Stomach (tissue), 9 donors: ENCODE results near the gene PEAK3. TPM values are rescaled to one million over a fixed set of nuclear protein-coding genes. Genes with fewer than 3 reads are reported as not detected.
A peak's percentile ranks its signal among the peaks of the same experiment; 100 is the strongest.

ENCODE experiments used
- DNase-seq, 2 donors: peaks; one replicate each; pipeline versions ENCODE4 v3.0.0 to v3.0.0-alpha.2; 2013 to 2019
- H3K27ac ChIP-seq, 5 donors: fragments of 200-600 bp in 4 of 5; sonication (generic) in 4 of 5; one replicate each; pipeline ENCODE4 v1.5.1; 2013 to 2019; ENCODE audit warnings: mild to moderate bottlenecking in 1 of 5, moderate library complexity in 1 of 5
- H3K27me3 ChIP-seq, 3 donors: fragments of 200-600 bp; sonication (generic); one replicate each; pipeline ENCODE4 v1.5.1; 2017 to 2019; ENCODE audit warnings: mixed run types in 1 of 3
- H3K36me3 ChIP-seq, 4 donors: fragments of 200-600 bp; sonication (generic); 1 replicate in 3 of 4; 2 replicates in 1 of 4; pipeline ENCODE4 v1.5.1; 2016 to 2019
- H3K4me1 ChIP-seq, 4 donors: fragments of 200-600 bp; sonication (generic); one replicate each; pipeline ENCODE4 v1.5.1; 2016 to 2019
- H3K4me3 ChIP-seq, 4 donors: fragments of 200-600 bp; sonication (generic) in 3 of 4; one replicate each; pipeline ENCODE4 v1.5.1; 2016 to 2019; ENCODE audit warnings: mild to moderate bottlenecking in 1 of 4
- H3K9me3 ChIP-seq, 4 donors: fragments of 200-600 bp; sonication (generic); one replicate each; pipeline ENCODE4 v1.5.1; 2016 to 2019
- CTCF ChIP-seq, 7 experiments: fragments of 450-650 bp in 4 of 7; fragments of 200-600 bp in 3 of 7; sonication (generic) in 3 of 7; IDR thresholded peaks; one replicate each; pipeline ENCODE4 v1.5.1; 2016 to 2019; ENCODE audit warnings: antibody characterized with exemption in 7 of 7, control low read depth in 2 of 7, mild to moderate bottlenecking in 1 of 7
- EP300 ChIP-seq: sonication (generic); formaldehyde crosslinking; IDR thresholded peaks from one replicate; pipeline ENCODE4 v1.6.1; 2017; ENCODE audit warnings: antibody characterized with exemption
- POLR2A ChIP-seq, 4 donors: fragments of 450-650 bp; IDR thresholded peaks; one replicate each; pipeline ENCODE4 v1.6.1; 2016; ENCODE audit warnings: antibody characterized with exemption in 4 of 4, control low read depth in 2 of 4, mild to moderate bottlenecking in 1 of 4, moderate library complexity in 1 of 4
- POLR2AphosphoS5 ChIP-seq, 3 donors: sonication (generic); formaldehyde crosslinking; IDR thresholded peaks; one replicate each; pipeline ENCODE4 v1.6.1; 2016; ENCODE audit warnings: antibody characterized with exemption in 3 of 3
- WGBS, 5 donors: extraction: QIAGEN DNeasy Blood & Tissue Kit in 3 of 5; methylation state at CpG; one replicate each; pipeline versions ENCODE4 v1.1.5 to v1.1.7; 2013 to 2018; 5-methylcytosine and 5-hydroxymethylcytosine counted together
- intact Hi-C: fragments of 100-400 bp; cut with DNase I; formaldehyde crosslinking; loops from one replicate; pipeline ENCODE4 v1.15.1; 2023; ENCODE audit warnings: low total_unique reads
- polyA plus RNA-seq, 3 donors: library from polyadenylated mRNA; stranded (reverse); fragments of 200-250 nt; gene quantifications; one replicate each; pipeline ENCODE4 v1.2.3, GENCODE V29; 2013
- total RNA-seq, 5 donors: library from RNA; depleted of rRNA; stranded (reverse); fragments of >200 nt; gene quantifications; one replicate each; pipeline versions ENCODE4 v1.1.0 to v1.2.3, GENCODE V29; 2014 to 2016
- donor health status: healthy with polysubstance abuse.
- donor health status: Bipolar disorder and iron deficiency.
- donor health status: healthy.

Gene PEAK3
- total and polyA plus RNA-seq, 8 donors = 0.15 to 1.4 (median 0.59) TPM; not detected in 4

- intact Hi-C loops = loop anchor here (10.0 kb wide), 1 partner anchor 164 kb away; no protein-coding TSS in a partner anchor
- Histone ChIP-seq H3K27me3 (peaks cover 0 to 21% (median 12%) of the 10 kb centered on the region in 3 donors), H3K9me3 (no peaks in the 10 kb centered on the region), H3K36me3 (peaks cover 0 to 16% (median 10%) of the 10 kb centered on the region in 4 donors), H3K4me3 (peak overlapping the region in 1 of 4 donors; percentile 2), H3K27ac (no peak overlapping the region), H3K4me1 (peaks cover 18 to 55% (median 27%) of the 10 kb centered on the region in 4 donors)
- DNase-seq = no peak
- no peak for TF ChIP-seq EP300
- no peak for TF ChIP-seq CTCF (IDR thresholded peaks at IDR 0.05)
- TF ChIP-seq POLR2AphosphoS5 (IDR thresholded peaks at IDR 0.05) = no peak
- no peak for TF ChIP-seq POLR2A (IDR thresholded peaks at IDR 0.05)
- WGBS, 5 donors = 68 to 76% (median 70%) methylated on average over 17 to 26 of the region's 26 CpGs
Measured at GRCh38 chr19:2280633-2281264, 1.2 kb downstream of the PEAK3 start.

- no peak for DNase-seq
- H3K27ac ChIP-seq = no peak overlapping the region
- peaks cover 0 to 18% (median 12%) of the 10 kb centered on the region in 3 donors for H3K27me3 ChIP-seq
- 79 to 86% (median 84%) methylated on average over 21 to 33 of the region's 33 CpGs for WGBS, 5 donors
- no peak for TF ChIP-seq POLR2A (IDR thresholded peaks at IDR 0.05)
- no peak for TF ChIP-seq POLR2AphosphoS5 (IDR thresholded peaks at IDR 0.05)
- TF ChIP-seq CTCF (IDR thresholded peaks at IDR 0.05) = no peak
- TF ChIP-seq EP300 = no peak
- intact Hi-C loops = no loop called here
- H3K9me3 ChIP-seq = no peaks in the 10 kb centered on the region
- H3K4me3 ChIP-seq = no peak overlapping the region
- peaks cover 0 to 18% (median 15%) of the 10 kb centered on the region in 4 donors for H3K36me3 ChIP-seq
- H3K4me1 ChIP-seq = peaks cover 33 to 76% (median 46%) of the 10 kb centered on the region in 4 donors
Measured at GRCh38 chr19:2278459-2279158, 3.4 kb downstream of the PEAK3 start.

GRCh38 chr19:2277138-2277537, 4.8 kb downstream of the PEAK3 start:
- no peak for DNase-seq
- peaks cover 7 to 30% (median 27%) of the 10 kb centered on the region in 4 donors for H3K36me3 ChIP-seq
- intact Hi-C loops = no loop called here
- no peak overlapping the region for H3K27ac ChIP-seq
- H3K27me3 ChIP-seq = peaks cover 0 to 7% (median 7%) of the 10 kb centered on the region in 3 donors
- no peak overlapping the region for H3K4me3 ChIP-seq
- H3K4me1 ChIP-seq = peaks cover 41 to 78% (median 51%) of the 10 kb centered on the region in 4 donors
- no peaks in the 10 kb centered on the region for H3K9me3 ChIP-seq
- 78 to 83% (median 79%) methylated on average over 6 to 9 of the region's 9 CpGs for WGBS, 5 donors
- TF ChIP-seq POLR2AphosphoS5 (IDR thresholded peaks at IDR 0.05) (no peak), EP300 (no peak), POLR2A (IDR thresholded peaks at IDR 0.05) (no peak), CTCF (IDR thresholded peaks at IDR 0.05) (no peak)

- intact Hi-C loops = no loop called here
- Histone ChIP-seq H3K27ac (peak overlapping the region in 4 of 5 donors; percentile 36 to 50 (median 48)), H3K36me3 (peaks cover 13 to 36% (median 33%) of the 10 kb centered on the region in 4 donors), H3K4me1 (peaks cover 43 to 78% (median 51%) of the 10 kb centered on the region in 4 donors), H3K27me3 (peaks cover 0 to under 1% (median under 1%) of the 10 kb centered on the region in 3 donors), H3K9me3 (no peaks in the 10 kb centered on the region), H3K4me3 (peak overlapping the region in 1 of 4 donors; percentile 32)
- DNase-seq = no peak
- 82 to 94% (median 87%) methylated on average over 19 to 28 of the region's 28 CpGs for WGBS, 5 donors
- TF ChIP-seq POLR2AphosphoS5 (IDR thresholded peaks at IDR 0.05) = no peak
- TF ChIP-seq EP300 = no peak
- TF ChIP-seq POLR2A (IDR thresholded peaks at IDR 0.05) = no peak
- TF ChIP-seq CTCF (IDR thresholded peaks at IDR 0.05) = no peak
Measured at GRCh38 chr19:2276429-2276986, 5.5 kb downstream of the PEAK3 start.
